Measurements from ENCODE around the gene DST. TPM values are rescaled to one million over a fixed set of nuclear protein-coding genes. Genes with fewer than 3 reads are reported as not detected.

The DST gene
- total and polyA plus RNA-seq, 2 of the 4 experiments (the other 2 are of a cell fraction): 97.7 to 452 TPM

DNA sequence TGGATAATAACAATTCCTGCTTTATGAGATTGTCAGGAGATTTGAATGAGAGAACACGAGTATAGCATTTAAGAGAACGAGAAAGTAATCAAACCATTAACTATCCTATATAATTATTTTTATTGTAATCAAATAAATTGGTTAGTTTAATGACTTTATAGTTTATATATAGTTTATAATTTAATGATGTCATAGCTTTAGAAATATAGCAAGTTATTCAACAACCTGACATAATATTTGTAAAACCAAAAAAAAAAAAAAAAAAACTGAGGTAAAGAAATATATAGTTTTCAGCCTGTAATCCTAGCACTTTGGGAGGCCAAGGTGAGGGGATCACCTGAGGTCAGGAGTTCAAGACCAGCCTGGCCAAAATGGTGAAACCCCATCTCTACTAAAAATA, 26.4 kb upstream of the DST start:
- no CpG with 5 or more reads among the region's 2 CpGs for WGBS, 2 experiments (ENCODE audit: extremely low coverage in 2 of 2, insufficient read length in 1 of 2)
- ATAC-seq (ENCODE audit: low read depth): no peak
- in situ Hi-C loops (cut with MboI; ENCODE audit: low sequenced_read_pairs) (no loop called here), dilution Hi-C loops (cut with HindIII; ENCODE audit: low sequenced_read_pairs, unreplicated experiment) (no loop called here), intact Hi-C loops (cut with micrococcal nuclease) (no loop called here)
- Histone ChIP-seq H3K4me2 (ENCODE audit: low read depth, low read length) (no peak overlapping the region), H3K23ac (ENCODE audit: low read depth, low read length) (no peak overlapping the region), H2BK15ac (ENCODE audit: low read depth, low read length) (no peak overlapping the region), H2AK5ac (ENCODE audit: low read depth, low read length) (no peak overlapping the region), H2AK9ac (replicated peaks; ENCODE audit: low read depth, low read length, poor library complexity) (no peak overlapping the region), H3K9ac (ENCODE audit: low read depth, low read length) (no peak overlapping the region), H3K36me3 (ENCODE audit: control insufficient read depth, insufficient read depth, low read length) (peaks cover 2% of the 10 kb centered on the region), H3K56ac (ENCODE audit: extremely low read depth, insufficient read depth, low read length) (no peak overlapping the region), H3K4ac (ENCODE audit: low read depth, low read length) (no peak overlapping the region), H3K14ac (replicated peaks; ENCODE audit: low read depth, low read length) (no peak overlapping the region), H4K91ac (ENCODE audit: insufficient read depth, low read depth, low read length) (no peak overlapping the region), H2AFZ (replicated peaks; ENCODE audit: low read length, poor library complexity) (no peak overlapping the region), H4K8ac (ENCODE audit: low read depth in 2 of 2, low read length in 2 of 2) (no peak overlapping the region), H3K4me3 (ENCODE audit: insufficient read depth, low read depth, low read length) (no peak overlapping the region), H3K9me3 (ENCODE audit: control insufficient read depth, insufficient read depth, low read length) (no peaks in the 10 kb centered on the region), H2BK20ac (ENCODE audit: low read depth, low read length) (no peak overlapping the region), H3K79me1 (ENCODE audit: low read depth in 1 of 2, low read length in 2 of 2) (peaks cover 26 to 69% of the 10 kb centered on the region in 2 experiments), H3K4me1 (ENCODE audit: control insufficient read depth, insufficient read depth, low read length) (peaks cover 4% of the 10 kb centered on the region), H2BK120ac (ENCODE audit: low read depth, low read length) (no peak overlapping the region), H4K20me1 (ENCODE audit: insufficient read depth, low read length) (peaks cover 26% of the 10 kb centered on the region; the same call in 1 of the 2 replicates), H3K18ac (ENCODE audit: low read depth, low read length) (no peak overlapping the region), H4K5ac (ENCODE audit: low read depth, low read length) (no peak overlapping the region), H2BK5ac (ENCODE audit: low read depth, low read length, poor library complexity, severe bottlenecking) (no peak overlapping the region), H3K27me3 (ENCODE audit: control insufficient read depth, insufficient read depth, low read length) (no peaks in the 10 kb centered on the region), H3K9me1 (ENCODE audit: insufficient read depth, low read length) (peaks cover 9% of the 10 kb centered on the region), H3K27ac (ENCODE audit: insufficient read depth, low read length) (no peak overlapping the region)
- CTCF ChIA-PET: no interaction called here
- POLR2A ChIA-PET (ENCODE audit: unreplicated experiment): no interaction called here
- no peak for DNase-seq
- BruUV-seq (replicated peaks): no TSS peak
- TF ChIP-seq ELK1 (IDR thresholded peaks at IDR 0.05; ENCODE audit: borderline replicate concordance, low read depth, low read length) (no peak), MXI1 (IDR thresholded peaks at IDR 0.05; ENCODE audit: borderline replicate concordance, low read depth, low read length) (no peak), CHD1 (IDR thresholded peaks at IDR 0.05; ENCODE audit: low read depth, low read length) (no peak), NFE2L2 (IDR thresholded peaks at IDR 0.05; ENCODE audit: low read depth, low read length) (no peak), MAZ (IDR thresholded peaks at IDR 0.05; ENCODE audit: borderline replicate concordance, low read depth, low read length) (no peak), FOS (IDR thresholded peaks at IDR 0.05; ENCODE audit: low read depth, low read length) (no peak), RAD21 (IDR thresholded peaks at IDR 0.05; ENCODE audit: low read length) (no peak), SMC3 (IDR thresholded peaks at IDR 0.05; ENCODE audit: low read depth, low read length) (no peak), MAFK (IDR thresholded peaks at IDR 0.05; ENCODE audit: low read depth, low read length) (no peak), BHLHE40 (IDR thresholded peaks at IDR 0.05; ENCODE audit: low read depth, low read length) (no peak), CEBPB (IDR thresholded peaks at IDR 0.05; ENCODE audit: low read depth, low read length) (no peak), RCOR1 (IDR thresholded peaks at IDR 0.05; ENCODE audit: insufficient replicate concordance, low read length) (no peak), RFX5 (IDR thresholded peaks at IDR 0.05; ENCODE audit: low read depth, low read length) (no peak), CTCF (conservative IDR thresholded peaks at IDR 0.05; ENCODE audit: low read depth, low read length) (no peak)
- TF ChIP-seq, protein P1, sequence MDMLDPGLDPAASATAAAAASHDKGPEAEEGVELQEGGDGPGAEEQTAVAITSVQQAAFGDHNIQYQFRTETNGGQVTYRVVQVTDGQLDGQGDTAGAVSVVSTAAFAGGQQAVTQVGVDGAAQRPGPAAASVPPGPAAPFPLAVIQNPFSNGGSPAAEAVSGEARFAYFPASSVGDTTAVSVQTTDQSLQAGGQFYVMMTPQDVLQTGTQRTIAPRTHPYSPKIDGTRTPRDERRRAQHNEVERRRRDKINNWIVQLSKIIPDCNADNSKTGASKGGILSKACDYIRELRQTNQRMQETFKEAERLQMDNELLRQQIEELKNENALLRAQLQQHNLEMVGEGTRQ (IDR thresholded peaks at IDR 0.05; ENCODE audit: low read depth, low read length): no peak
